GM12892 (cell line): ENCODE measurements around the gene ARHGEF16.

Experiments
- DNase-seq: peaks from one replicate; pipeline ENCODE4 v3.0.0; 2011; ENCODE audit not compliant: insufficient read length
- FAIRE-seq: peaks from 2 replicates; lab custom pipeline; 2011; peaks lifted over from hg19 to GRCh38; lab: Jason Lieb, UNC
- POLR2A ChIP-seq: IDR thresholded peaks from 2 replicates; pipeline ENCODE4 v1.6.1; 2011; ENCODE audit warnings: low read depth, low read length, control low read depth
- POLR2AphosphoS5 ChIP-seq: IDR thresholded peaks from 2 replicates; pipeline ENCODE4 v1.6.1; 2011; ENCODE audit warnings: low read depth, low read length, control low read depth
- TAF1 ChIP-seq: IDR thresholded peaks from 2 replicates; pipeline ENCODE4 v1.6.1; 2011; ENCODE audit warnings: low read depth, mild to moderate bottlenecking, control low read depth, low read length, borderline replicate concordance

Gene ARHGEF16

DNA sequence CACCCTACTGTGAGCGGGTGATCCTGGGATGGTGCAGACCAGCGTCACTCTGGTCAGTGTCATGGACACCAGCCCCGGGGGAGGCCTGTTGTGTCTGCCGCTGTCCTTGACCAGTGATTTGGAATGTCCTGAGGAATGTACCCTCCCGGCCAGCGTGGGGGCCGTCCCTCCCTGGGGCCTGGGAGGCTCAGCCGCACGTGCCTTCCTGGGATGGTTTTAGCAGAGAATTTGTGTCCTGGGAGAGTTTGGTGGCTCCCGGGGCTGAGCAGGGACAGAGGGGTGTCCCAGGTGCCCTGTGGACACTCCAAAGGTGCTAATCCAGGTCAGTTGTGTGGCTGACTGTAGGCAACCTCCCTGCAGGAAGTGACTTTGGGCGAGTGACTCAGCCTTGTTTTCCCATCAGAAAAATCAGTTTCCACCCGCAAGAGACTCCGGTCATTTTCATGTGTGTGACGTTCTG lies 6.2 kb downstream of the ARHGEF16 start:
- FAIRE-seq, result no peak
- TF ChIP-seq POLR2A (no peak), POLR2AphosphoS5 (no peak), TAF1 (no peak)
- DNase-seq, result no peak

GRCh38 chr1:3461238-3461933 lies 6.9 kb downstream of the ARHGEF16 start:
- no peak for TF ChIP-seq POLR2A
- TF ChIP-seq POLR2AphosphoS5, result no peak
- no peak for TF ChIP-seq TAF1
- FAIRE-seq (no peak), DNase-seq (no peak)

DNA sequence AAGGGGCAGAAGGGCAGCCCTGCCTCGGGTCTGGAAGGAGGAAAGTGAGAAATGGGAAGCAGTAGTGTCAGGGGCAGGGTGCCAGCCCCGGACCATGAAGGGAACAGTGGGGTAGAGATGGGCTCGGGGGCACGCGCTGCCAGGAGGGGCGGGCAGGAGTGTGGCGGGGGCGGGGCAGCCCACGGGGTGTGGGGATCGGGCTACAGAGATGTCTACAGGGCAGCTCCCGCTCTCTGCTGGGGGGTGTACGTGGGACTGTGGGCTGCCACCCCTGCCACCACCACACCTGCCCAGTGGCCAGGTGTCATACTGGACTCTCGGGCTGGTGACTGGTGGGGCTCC lies 7.4 kb downstream of the ARHGEF16 start:
- TF ChIP-seq TAF1, result no peak
- no peak for TF ChIP-seq POLR2AphosphoS5
- FAIRE-seq (no peak), DNase-seq (no peak)

DNA sequence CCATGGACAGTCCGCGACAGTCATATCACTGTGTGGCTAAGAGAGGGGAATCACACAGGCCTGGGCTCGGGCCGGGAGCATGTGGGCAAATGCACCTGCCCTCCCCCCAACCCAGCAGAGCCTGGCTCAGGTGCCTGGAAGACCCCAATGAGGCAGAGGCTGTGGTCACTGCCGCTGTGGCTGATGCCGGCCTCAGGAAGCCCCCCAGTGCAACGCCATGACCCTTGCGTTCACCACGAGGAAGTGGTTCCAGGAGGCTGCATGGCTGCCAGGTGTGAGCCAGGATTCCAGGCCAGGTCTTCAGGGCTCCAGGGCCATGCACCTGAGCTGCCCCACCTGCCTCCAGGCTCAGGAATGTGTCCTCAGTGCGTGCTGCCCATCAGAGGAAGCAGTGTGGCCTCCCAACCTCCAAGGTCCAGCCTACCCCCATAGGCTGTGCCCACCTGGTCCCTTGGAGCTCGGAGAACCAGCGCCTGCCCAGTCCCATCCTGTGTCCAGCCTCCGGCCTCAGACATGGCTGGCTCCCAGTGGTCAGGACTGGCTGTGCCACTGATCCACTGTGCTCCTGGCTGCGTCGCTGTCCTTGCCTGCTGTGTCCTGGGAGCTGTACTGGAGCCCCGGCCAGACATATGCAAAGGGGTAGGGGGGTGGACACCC lies 8.0 kb downstream of the ARHGEF16 start:
- TF ChIP-seq POLR2A, result no peak
- TF ChIP-seq POLR2AphosphoS5, result no peak
- TF ChIP-seq TAF1, result no peak
- FAIRE-seq (no peak), DNase-seq (no peak)

GRCh38 chr1:3463013-3463385 lies 8.5 kb downstream of the ARHGEF16 start:
- TF ChIP-seq POLR2AphosphoS5 (no peak), TAF1 (no peak), POLR2A (no peak)
- FAIRE-seq (no peak), DNase-seq (no peak)

DNA sequence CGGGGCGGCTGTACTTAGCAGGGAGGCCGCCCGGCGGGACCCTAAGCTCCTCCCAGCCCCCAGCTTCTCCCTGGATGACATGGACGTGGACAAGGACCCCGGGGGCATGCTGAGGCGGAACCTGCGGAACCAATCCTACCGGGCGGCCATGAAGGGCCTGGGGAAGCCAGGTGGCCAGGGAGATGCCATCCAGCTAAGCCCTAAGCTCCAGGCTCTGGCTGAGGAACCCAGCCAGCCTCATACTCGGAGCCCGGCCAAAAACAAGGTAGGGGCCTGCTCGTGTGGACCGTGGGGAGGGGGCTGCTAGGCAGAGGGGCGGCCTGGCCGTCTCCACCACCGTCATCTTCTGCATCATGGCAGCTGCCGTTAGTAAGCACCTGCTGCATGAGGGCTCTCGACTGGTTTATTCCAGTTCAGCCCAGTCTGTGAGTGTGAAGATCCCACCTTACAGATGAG lies 9.0 kb downstream of the ARHGEF16 start:
- DNase-seq, result no peak
- TF ChIP-seq POLR2AphosphoS5, result no peak
- TF ChIP-seq TAF1, result no peak
- TF ChIP-seq POLR2A, result no peak
- FAIRE-seq, result no peak

DNA sequence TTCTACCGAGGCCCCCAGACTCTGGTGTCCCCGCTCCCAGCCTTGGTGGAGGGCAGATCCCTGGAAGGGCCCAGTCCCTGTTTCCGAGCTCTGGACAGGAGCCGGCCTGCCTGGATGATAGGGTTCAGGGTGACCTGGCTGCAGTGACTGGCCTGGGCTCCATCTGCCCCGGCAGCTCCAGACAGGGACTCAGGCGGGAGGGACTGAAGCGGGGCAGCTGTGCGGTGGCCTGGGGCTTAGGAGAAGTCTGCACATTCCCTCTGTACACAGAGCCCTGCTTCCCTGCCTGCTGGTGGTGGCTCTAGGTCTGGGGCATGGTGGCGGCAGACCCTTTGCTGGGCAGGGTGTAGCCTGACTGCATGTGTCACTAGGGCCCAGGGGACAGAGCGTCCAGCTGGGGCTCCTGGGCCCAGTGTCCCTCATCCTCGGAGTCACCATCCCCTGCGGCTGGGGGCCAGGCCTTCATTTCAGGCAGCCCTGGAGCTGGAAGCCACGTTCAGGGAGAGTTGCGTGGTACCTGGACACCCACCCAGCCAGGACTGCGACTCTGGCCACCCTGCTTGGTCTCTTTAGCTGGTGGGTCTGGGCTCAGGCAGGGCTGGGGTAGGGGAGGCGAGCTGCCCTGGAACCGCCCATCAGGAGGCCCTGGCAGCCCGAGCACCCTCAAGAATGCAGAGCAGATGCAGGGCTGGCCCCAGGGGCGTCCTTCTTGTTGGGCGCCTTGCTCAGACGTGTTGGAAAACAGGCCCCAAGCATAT lies 9.6 kb downstream of the ARHGEF16 start:
- TF ChIP-seq POLR2AphosphoS5, result no peak
- no peak for TF ChIP-seq POLR2A
- TF ChIP-seq TAF1, result no peak
- no peak for FAIRE-seq
- DNase-seq, result no peak

- no peak for TF ChIP-seq TAF1
- TF ChIP-seq POLR2AphosphoS5, result no peak
- TF ChIP-seq POLR2A, result no peak
- DNase-seq, result no peak
- FAIRE-seq, result no peak
Measured at GRCh38 chr1:3464649-3465025, 10.2 kb downstream of the ARHGEF16 start.

GRCh38 chr1:3465091-3465934 lies 10.8 kb downstream of the ARHGEF16 start:
- DNase-seq, result no peak
- TF ChIP-seq POLR2A (no peak), POLR2AphosphoS5 (no peak), TAF1 (no peak)
- FAIRE-seq, result no peak

DNA sequence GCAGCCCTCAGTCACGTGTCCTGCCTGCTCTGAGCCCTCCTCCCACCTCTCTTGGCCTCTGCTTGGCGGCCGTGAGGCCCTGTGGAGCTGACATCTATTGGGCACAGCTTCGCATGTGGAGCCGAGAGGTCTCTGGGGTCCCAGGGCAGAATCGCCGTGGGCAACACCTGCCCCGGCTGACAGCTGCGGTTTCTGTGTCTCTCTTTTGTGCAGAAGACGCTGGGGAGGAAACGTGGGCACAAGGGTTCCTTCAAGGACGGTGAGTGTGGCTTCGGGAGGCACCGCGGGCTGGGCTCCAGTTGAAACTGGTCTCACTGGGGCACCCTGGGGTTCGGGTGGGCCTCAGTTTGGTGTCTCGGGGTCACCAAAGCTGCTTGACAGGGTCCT lies 11.5 kb downstream of the ARHGEF16 start:
- TF ChIP-seq POLR2AphosphoS5, result no peak
- no peak for TF ChIP-seq TAF1
- TF ChIP-seq POLR2A, result no peak
- DNase-seq, result no peak
- no peak for FAIRE-seq

DNA sequence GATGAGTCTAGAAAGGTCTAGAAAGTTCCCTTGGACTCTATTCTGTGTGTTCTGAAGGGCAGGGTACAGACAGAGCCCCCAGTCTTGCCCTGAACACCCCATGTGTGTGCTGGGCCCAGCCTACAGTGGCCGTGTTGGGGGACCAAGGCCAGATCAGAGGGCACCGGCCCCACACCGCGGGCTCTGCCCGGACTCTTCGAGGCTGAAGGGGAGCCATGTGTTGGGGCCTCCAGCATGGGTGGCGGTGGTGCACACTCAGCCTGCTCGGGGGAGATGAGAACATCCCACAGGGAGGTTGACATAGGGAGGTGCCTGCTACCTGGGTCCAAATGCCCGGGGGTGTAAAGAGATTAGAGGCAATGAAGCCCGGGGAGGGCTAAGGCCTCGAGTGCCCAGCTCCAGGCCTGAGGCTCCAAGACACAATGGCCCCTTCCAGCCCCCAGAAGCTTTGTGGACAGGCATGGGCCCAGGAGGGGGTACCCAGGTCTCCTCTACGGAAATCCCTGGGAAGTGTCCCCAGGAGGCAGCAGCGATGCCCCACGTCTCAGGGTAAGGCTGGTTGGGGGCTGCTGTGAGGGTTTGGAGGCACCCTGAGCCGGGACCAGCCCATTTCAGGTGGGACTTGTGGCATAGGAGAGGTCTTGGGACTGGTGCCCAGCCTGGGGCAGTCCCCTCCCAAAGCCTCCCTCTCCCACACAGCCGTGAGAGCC lies 12.1 kb downstream of the ARHGEF16 start:
- FAIRE-seq (no peak), DNase-seq (no peak)
- TF ChIP-seq POLR2A (no peak), POLR2AphosphoS5 (no peak), TAF1 (no peak)
